Gastrocnemius medialis (tissue), 4 donors: ENCODE measurements around the gene PSMC3.

Source experiments
- POLR2A ChIP-seq, 2 donors: fragments of 450-650 bp; IDR thresholded peaks; one replicate each; pipeline ENCODE4 v1.6.1; 2017; ENCODE audit warnings: antibody characterized with exemption in 2 of 2, mild to moderate bottlenecking in 2 of 2, moderate library complexity in 2 of 2
- TF ChIP-seq, protein P1 (sequence below), 5 experiments: fragments of 450-650 bp in 3 of 5; fragments of 200-600 bp in 2 of 5; sonication (generic) in 2 of 5; IDR thresholded peaks in 4 of 5; conservative IDR thresholded peaks in 1 of 5; 1 replicate in 4 of 5; 2 replicates in 1 of 5; pipeline ENCODE4 v1.5.1; 2016 to 2019; ENCODE audit warnings: antibody characterized with exemption in 5 of 5, mild to moderate bottlenecking in 3 of 5, moderate library complexity in 3 of 5

GRCh38 chr11:47369676-47370075 is 56.6 kb downstream of the PSMC3 start:
- TF ChIP-seq, protein P1, sequence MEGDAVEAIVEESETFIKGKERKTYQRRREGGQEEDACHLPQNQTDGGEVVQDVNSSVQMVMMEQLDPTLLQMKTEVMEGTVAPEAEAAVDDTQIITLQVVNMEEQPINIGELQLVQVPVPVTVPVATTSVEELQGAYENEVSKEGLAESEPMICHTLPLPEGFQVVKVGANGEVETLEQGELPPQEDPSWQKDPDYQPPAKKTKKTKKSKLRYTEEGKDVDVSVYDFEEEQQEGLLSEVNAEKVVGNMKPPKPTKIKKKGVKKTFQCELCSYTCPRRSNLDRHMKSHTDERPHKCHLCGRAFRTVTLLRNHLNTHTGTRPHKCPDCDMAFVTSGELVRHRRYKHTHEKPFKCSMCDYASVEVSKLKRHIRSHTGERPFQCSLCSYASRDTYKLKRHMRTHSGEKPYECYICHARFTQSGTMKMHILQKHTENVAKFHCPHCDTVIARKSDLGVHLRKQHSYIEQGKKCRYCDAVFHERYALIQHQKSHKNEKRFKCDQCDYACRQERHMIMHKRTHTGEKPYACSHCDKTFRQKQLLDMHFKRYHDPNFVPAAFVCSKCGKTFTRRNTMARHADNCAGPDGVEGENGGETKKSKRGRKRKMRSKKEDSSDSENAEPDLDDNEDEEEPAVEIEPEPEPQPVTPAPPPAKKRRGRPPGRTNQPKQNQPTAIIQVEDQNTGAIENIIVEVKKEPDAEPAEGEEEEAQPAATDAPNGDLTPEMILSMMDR (IDR thresholded peaks at IDR 0.05 in 4 of 5, conservative IDR thresholded peaks at IDR 0.05 in 1 of 5), result no peak
- no peak for TF ChIP-seq POLR2A (IDR thresholded peaks at IDR 0.05)
